Measurements from ENCODE around the gene ST8SIA4. TPM values are rescaled to one million over a fixed set of nuclear protein-coding genes. Genes with fewer than 3 reads are reported as not detected.
A peak's percentile ranks its signal among the peaks of the same experiment; 100 is the strongest.

Gene ST8SIA4
- total RNA-seq, 4 donors from 2014 or later, result 0.37 to 6.0 (median 2.2) TPM

- peak overlapping the region in 2 of 4 donors; percentile 42 to 45 for H3K27ac ChIP-seq
- no peak overlapping the region for H3K4me3 ChIP-seq
- WGBS, 2 donors (ENCODE audit: low coverage in 1 of 2), result 53 to 56% methylated on average over 4 of the region's 4 CpGs
- H3K27me3 ChIP-seq, result no peaks in the 10 kb centered on the region
- TF ChIP-seq EP300 (IDR thresholded peaks at IDR 0.05; ENCODE audit: low read depth), result no peak
- no peak for TF ChIP-seq POLR2AphosphoS5 (IDR thresholded peaks at IDR 0.05)
- no peak for TF ChIP-seq POLR2A (IDR thresholded peaks at IDR 0.05)
- TF ChIP-seq CTCF (IDR thresholded peaks at IDR 0.05), result no peak
- H3K9me3 ChIP-seq, result no peaks in the 10 kb centered on the region
- no peak for DNase-seq
- in situ Hi-C loops (cut with MboI; ENCODE audit: low pct_ligation_motif_present in 1 of 4, low pct_unique_long_range_greater_than_20kb in 1 of 4, low sequenced_read_pairs in 3 of 4) (no loop called here), intact Hi-C loops (cut with DNase I; ENCODE audit: low total_unique reads) (no loop called here)
- no peaks in the 10 kb centered on the region for H3K4me1 ChIP-seq
- H3K36me3 ChIP-seq, result no peaks in the 10 kb centered on the region
Observed at GRCh38 chr5:100889165-100889743, 13.8 kb downstream of the ST8SIA4 start.

GRCh38 chr5:100877274-100877673 is 25.8 kb downstream of the ST8SIA4 start:
- Histone ChIP-seq H3K27ac (no peak overlapping the region), H3K4me1 (no peaks in the 10 kb centered on the region), H3K27me3 (no peaks in the 10 kb centered on the region), H3K9me3 (no peaks in the 10 kb centered on the region), H3K4me3 (no peak overlapping the region), H3K36me3 (no peaks in the 10 kb centered on the region)
- in situ Hi-C loops (cut with MboI; ENCODE audit: low pct_ligation_motif_present in 1 of 4, low pct_unique_long_range_greater_than_20kb in 1 of 4, low sequenced_read_pairs in 3 of 4), result no loop called here
- DNase-seq, result no peak
- 43 to 56% methylated on average over 2 of the region's 2 CpGs for WGBS, 2 donors (ENCODE audit: low coverage in 1 of 2)
- intact Hi-C loops (cut with DNase I; ENCODE audit: low total_unique reads), result no loop called here
- no peak for TF ChIP-seq POLR2A (IDR thresholded peaks at IDR 0.05)
- no peak for TF ChIP-seq POLR2AphosphoS5 (IDR thresholded peaks at IDR 0.05)
- TF ChIP-seq EP300 (IDR thresholded peaks at IDR 0.05; ENCODE audit: low read depth), result no peak
- TF ChIP-seq CTCF (IDR thresholded peaks at IDR 0.05), result no peak

GRCh38 chr5:100872408-100873190 is 30.5 kb downstream of the ST8SIA4 start:
- no peaks in the 10 kb centered on the region for H3K4me1 ChIP-seq
- intact Hi-C loops (cut with DNase I; ENCODE audit: low total_unique reads) (no loop called here), in situ Hi-C loops (cut with MboI; ENCODE audit: low pct_ligation_motif_present in 1 of 4, low pct_unique_long_range_greater_than_20kb in 1 of 4, low sequenced_read_pairs in 3 of 4) (no loop called here)
- H3K4me3 ChIP-seq, result no peak overlapping the region
- no peak overlapping the region for H3K27ac ChIP-seq
- H3K36me3 ChIP-seq, result no peaks in the 10 kb centered on the region
- H3K9me3 ChIP-seq, result no peaks in the 10 kb centered on the region
- TF ChIP-seq POLR2AphosphoS5 (IDR thresholded peaks at IDR 0.05), result no peak
- no peak for TF ChIP-seq CTCF (IDR thresholded peaks at IDR 0.05)
- no peak for TF ChIP-seq EP300 (IDR thresholded peaks at IDR 0.05; ENCODE audit: low read depth)
- TF ChIP-seq POLR2A (IDR thresholded peaks at IDR 0.05), result no peak
- no peak for DNase-seq
- H3K27me3 ChIP-seq, result no peaks in the 10 kb centered on the region
- 68 to 89% methylated on average over 2 of the region's 2 CpGs for WGBS, 2 donors (ENCODE audit: low coverage in 1 of 2)

- TF ChIP-seq CTCF (IDR thresholded peaks at IDR 0.05) (no peak), EP300 (IDR thresholded peaks at IDR 0.05; ENCODE audit: low read depth) (no peak), POLR2AphosphoS5 (IDR thresholded peaks at IDR 0.05) (no peak), POLR2A (IDR thresholded peaks at IDR 0.05) (no peak)
- Histone ChIP-seq H3K27me3 (no peaks in the 10 kb centered on the region), H3K9me3 (no peaks in the 10 kb centered on the region), H3K4me1 (no peaks in the 10 kb centered on the region), H3K27ac (no peak overlapping the region), H3K36me3 (no peaks in the 10 kb centered on the region), H3K4me3 (no peak overlapping the region)
- WGBS, 2 donors (ENCODE audit: low coverage in 1 of 2), result 84 to 92% methylated on average over 3 of the region's 3 CpGs
- DNase-seq, result no peak
- intact Hi-C loops (cut with DNase I; ENCODE audit: low total_unique reads), result no loop called here
- in situ Hi-C loops (cut with MboI; ENCODE audit: low pct_ligation_motif_present in 1 of 4, low pct_unique_long_range_greater_than_20kb in 1 of 4, low sequenced_read_pairs in 3 of 4), result no loop called here
Observed at GRCh38 chr5:100867039-100867562, 36.0 kb downstream of the ST8SIA4 start.

Measured in transverse colon (tissue), 4 donors.